NCI-H2227 (cell line): ENCODE results near the gene NRIP2.

Source experiments
- DNase-seq: peaks from one replicate; lab custom pipeline; 2025; ENCODE audit not compliant: unreplicated experiment; lab: John Stamatoyannopoulos, UW

The NRIP2 gene

DNA sequence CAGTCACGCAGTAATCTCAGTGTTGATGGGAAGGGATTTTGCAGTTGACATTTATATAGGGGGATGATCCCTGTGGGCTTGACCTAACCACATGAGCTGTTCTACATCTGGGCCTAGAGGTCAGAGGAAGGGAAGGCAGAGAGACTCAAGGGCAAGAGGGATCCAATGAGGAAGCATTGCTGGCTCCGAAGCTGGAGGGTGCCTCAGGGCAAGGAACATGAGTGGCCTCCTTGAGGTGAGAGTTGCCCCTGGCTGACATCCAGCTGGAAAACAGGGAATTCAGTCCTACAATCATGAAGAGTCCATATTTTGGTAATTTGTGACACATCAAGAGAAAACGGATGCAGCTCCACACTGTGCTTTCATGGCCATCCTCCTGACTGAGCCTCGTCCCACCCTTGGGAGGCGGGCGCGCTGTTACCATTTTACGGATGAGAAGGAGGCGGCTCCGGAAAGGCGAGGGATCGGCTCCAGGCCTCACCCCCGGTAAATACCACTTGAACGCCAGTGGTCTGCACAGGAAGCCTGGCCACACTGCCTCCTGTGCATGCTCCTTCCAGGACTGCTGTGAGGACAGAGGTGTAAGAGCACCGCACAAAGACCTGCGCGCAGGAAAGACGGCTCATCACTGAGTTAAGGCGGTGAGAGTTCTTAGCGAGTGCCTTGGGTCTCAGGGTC, 58.6 kb downstream of the NRIP2 start:
- no peak for DNase-seq

DNA sequence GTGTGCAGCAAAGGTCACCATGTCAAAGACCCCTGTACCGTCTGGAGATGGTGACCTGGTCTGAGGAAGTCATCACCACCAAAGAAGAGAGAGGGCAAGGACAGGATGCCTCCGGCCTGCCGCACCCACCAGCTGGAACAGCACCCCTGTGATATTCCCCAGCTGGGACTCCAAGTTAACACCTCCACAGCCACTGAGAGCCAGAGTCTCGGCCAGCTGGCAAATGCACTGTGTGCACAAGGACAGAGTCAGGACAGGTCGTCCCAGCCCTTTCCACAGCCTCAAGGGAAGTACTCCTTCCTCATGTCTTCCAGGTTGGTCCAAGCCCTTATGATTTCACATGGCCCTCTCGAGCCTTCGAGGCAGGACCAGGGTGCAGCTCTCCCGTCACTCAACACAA, 59.4 kb downstream of the NRIP2 start:
- DNase-seq, result no peak
